HG03457 (cell line): ENCODE results near the gene ATP11C.

Experiments used
- ATAC-seq: cut with Tn5 transposase; IDR thresholded peaks from one replicate; pipeline ENCODE4 v1.9.1; 2021; ENCODE audit warnings: moderate number of reproducible peaks; ENCODE audit not compliant: unreplicated experiment

The ATP11C gene

GRCh38 chrX:139815771-139816170 lies 117.1 kb downstream of the ATP11C start:
- no peak for ATAC-seq

GRCh38 chrX:139811942-139812629 lies 120.8 kb downstream of the ATP11C start:
- no peak for ATAC-seq

GRCh38 chrX:139804482-139804881 lies 128.4 kb downstream of the ATP11C start:
- no peak for ATAC-seq

- ATAC-seq, result no peak
These were observed 129.6 kb downstream of the ATP11C start for GRCh38 chrX:139803224-139803623.

- no peak for ATAC-seq
These were observed 130.8 kb downstream of the ATP11C start for GRCh38 chrX:139802048-139802447.

GRCh38 chrX:139801397-139801813 lies 131.4 kb downstream of the ATP11C start:
- no peak for ATAC-seq

GRCh38 chrX:139798701-139799100 lies 134.2 kb downstream of the ATP11C start:
- ATAC-seq, result no peak

GRCh38 chrX:139795196-139795595 lies 137.7 kb downstream of the ATP11C start:
- peak; percentile 100 for ATAC-seq

- no peak for ATAC-seq
These were observed 145.3 kb downstream of the ATP11C start for GRCh38 chrX:139787601-139788000.

GRCh38 chrX:139784807-139785206 lies 148.0 kb downstream of the ATP11C start:
- ATAC-seq, result peak; percentile 57

GRCh38 chrX:139783959-139784358 lies 148.9 kb downstream of the ATP11C start:
- no peak for ATAC-seq

- no peak for ATAC-seq
These were observed 149.8 kb downstream of the ATP11C start for GRCh38 chrX:139783030-139783429.

GRCh38 chrX:139776599-139776998 lies 156.3 kb downstream of the ATP11C start:
- no peak for ATAC-seq

GRCh38 chrX:139770366-139770765 lies 162.5 kb downstream of the ATP11C start:
- no peak for ATAC-seq

- ATAC-seq, result no peak
These were observed 166.3 kb downstream of the ATP11C start for GRCh38 chrX:139766545-139766983.

GRCh38 chrX:139762400-139763183 lies 170.3 kb downstream of the ATP11C start:
- peak; percentile 67 for ATAC-seq

- ATAC-seq, result no peak
These were observed 173.2 kb downstream of the ATP11C start for GRCh38 chrX:139759637-139760036.

- no peak for ATAC-seq
These were observed 174.0 kb downstream of the ATP11C start for GRCh38 chrX:139758809-139759208.

- no peak for ATAC-seq
These were observed 174.6 kb downstream of the ATP11C start for GRCh38 chrX:139758250-139758649.

GRCh38 chrX:139751053-139751452 lies 181.8 kb downstream of the ATP11C start:
- no peak for ATAC-seq

- no peak for ATAC-seq
These were observed 182.5 kb downstream of the ATP11C start for GRCh38 chrX:139750390-139750789.

- peak; percentile 79 for ATAC-seq
These were observed 193.7 kb downstream of the ATP11C start for GRCh38 chrX:139739138-139739537.
